ENCODE results near the gene SORCS2.

Gene SORCS2

GRCh38 chr4:7402526-7402925 is 210.2 kb downstream of the SORCS2 start:
- POLR2A ChIA-PET = no interaction called here
- TF ChIP-seq ELF4 (IDR thresholded peaks at IDR 0.05) (no peak), SP1 (IDR thresholded peaks at IDR 0.05) (no peak), FOXK2 (IDR thresholded peaks at IDR 0.05) (no peak), TARDBP (IDR thresholded peaks at IDR 0.05) (no peak), LEF1 (IDR thresholded peaks at IDR 0.05; ENCODE audit: borderline replicate concordance) (no peak), FOXA1 (IDR thresholded peaks at IDR 0.05) (no peak), ZNF384 (IDR thresholded peaks at IDR 0.05) (no peak), SUZ12 (IDR thresholded peaks at IDR 0.05) (no peak), L3MBTL2 (conservative IDR thresholded peaks at IDR 0.05) (no peak), CTBP1 (IDR thresholded peaks at IDR 0.05; ENCODE audit: borderline replicate concordance) (no peak), ARNT (IDR thresholded peaks at IDR 0.05) (no peak), HDGF (IDR thresholded peaks at IDR 0.05; ENCODE audit: borderline replicate concordance) (no peak), BHLHE40 (IDR thresholded peaks at IDR 0.05; ENCODE audit: borderline replicate concordance) (no peak), FOXM1 (IDR thresholded peaks at IDR 0.05; ENCODE audit: borderline replicate concordance) (no peak), PKNOX1 (IDR thresholded peaks at IDR 0.05) (no peak), NFRKB (IDR thresholded peaks at IDR 0.05) (no peak)
- DNase-seq (ENCODE audit: extremely low spot score) = no peak
- CTCF ChIA-PET = interaction anchor here (0.7 kb wide), 1 partner anchor 213 kb away, joined by 8 read pairs; no protein-coding TSS in a partner anchor

- no peak for DNase-seq (ENCODE audit: extremely low spot score)
- ChIA-PET CTCF (interaction anchor here (0.7 kb wide), 1 partner anchor 9 kb away, joined by 3 read pairs; no protein-coding TSS in a partner anchor), POLR2A (no interaction called here)
- TF ChIP-seq HDGF (IDR thresholded peaks at IDR 0.05; ENCODE audit: borderline replicate concordance) = no peak
- TF ChIP-seq ZNF384 (IDR thresholded peaks at IDR 0.05) = no peak
- no peak for TF ChIP-seq TARDBP (IDR thresholded peaks at IDR 0.05)
- TF ChIP-seq ELF4 (IDR thresholded peaks at IDR 0.05) = no peak
- TF ChIP-seq FOXM1 (IDR thresholded peaks at IDR 0.05; ENCODE audit: borderline replicate concordance) = no peak
- no peak for TF ChIP-seq BHLHE40 (IDR thresholded peaks at IDR 0.05; ENCODE audit: borderline replicate concordance)
Observed at GRCh38 chr4:7403001-7403400, 210.7 kb downstream of the SORCS2 start.

- ChIA-PET CTCF (no interaction called here), POLR2A (no interaction called here)
- no peak for TF ChIP-seq FOXA1 (IDR thresholded peaks at IDR 0.05)
- TF ChIP-seq LEF1 (IDR thresholded peaks at IDR 0.05; ENCODE audit: borderline replicate concordance) = no peak
- TF ChIP-seq HDGF (IDR thresholded peaks at IDR 0.05; ENCODE audit: borderline replicate concordance) = no peak
- no peak for TF ChIP-seq FOXM1 (IDR thresholded peaks at IDR 0.05; ENCODE audit: borderline replicate concordance)
- no peak for DNase-seq (ENCODE audit: extremely low spot score)
Observed at GRCh38 chr4:7408166-7408565, 215.8 kb downstream of the SORCS2 start.

GRCh38 chr4:7410446-7410845 is 218.1 kb downstream of the SORCS2 start:
- DNase-seq (ENCODE audit: extremely low spot score) = no peak
- no peak for TF ChIP-seq FOXA1 (IDR thresholded peaks at IDR 0.05)
- TF ChIP-seq SP1 (IDR thresholded peaks at IDR 0.05) = no peak
- no peak for TF ChIP-seq L3MBTL2 (conservative IDR thresholded peaks at IDR 0.05)
- no peak for TF ChIP-seq ELF4 (IDR thresholded peaks at IDR 0.05)
- no peak for TF ChIP-seq HDGF (IDR thresholded peaks at IDR 0.05; ENCODE audit: borderline replicate concordance)
- TF ChIP-seq TARDBP (IDR thresholded peaks at IDR 0.05) = no peak
- no peak for TF ChIP-seq CTBP1 (IDR thresholded peaks at IDR 0.05; ENCODE audit: borderline replicate concordance)
- TF ChIP-seq LEF1 (IDR thresholded peaks at IDR 0.05; ENCODE audit: borderline replicate concordance) = no peak
- no peak for TF ChIP-seq NFRKB (IDR thresholded peaks at IDR 0.05)
- TF ChIP-seq ARNT (IDR thresholded peaks at IDR 0.05) = no peak
- no peak for TF ChIP-seq PKNOX1 (IDR thresholded peaks at IDR 0.05)
- ChIA-PET POLR2A (no interaction called here), CTCF (no interaction called here)

- POLR2A ChIA-PET = no interaction called here
- DNase-seq (ENCODE audit: extremely low spot score) = no peak
- CTCF ChIA-PET = no interaction called here
- TF ChIP-seq SUZ12 (IDR thresholded peaks at IDR 0.05) (no peak), LEF1 (IDR thresholded peaks at IDR 0.05; ENCODE audit: borderline replicate concordance) (no peak), BHLHE40 (IDR thresholded peaks at IDR 0.05; ENCODE audit: borderline replicate concordance) (no peak), FOXA1 (IDR thresholded peaks at IDR 0.05) (no peak), NFRKB (IDR thresholded peaks at IDR 0.05) (no peak), FOXM1 (IDR thresholded peaks at IDR 0.05; ENCODE audit: borderline replicate concordance) (no peak), ELF4 (IDR thresholded peaks at IDR 0.05) (no peak), SP1 (IDR thresholded peaks at IDR 0.05) (no peak), PKNOX1 (IDR thresholded peaks at IDR 0.05) (no peak), ARNT (IDR thresholded peaks at IDR 0.05) (no peak), CTBP1 (IDR thresholded peaks at IDR 0.05; ENCODE audit: borderline replicate concordance) (no peak), ZNF384 (IDR thresholded peaks at IDR 0.05) (no peak), FOXK2 (IDR thresholded peaks at IDR 0.05) (no peak), L3MBTL2 (conservative IDR thresholded peaks at IDR 0.05) (no peak)
Observed at GRCh38 chr4:7411491-7411890, 219.2 kb downstream of the SORCS2 start.

- DNase-seq (ENCODE audit: extremely low spot score) = no peak
- TF ChIP-seq PKNOX1 (IDR thresholded peaks at IDR 0.05) = no peak
- TF ChIP-seq ZNF384 (IDR thresholded peaks at IDR 0.05) = no peak
- no peak for TF ChIP-seq SP1 (IDR thresholded peaks at IDR 0.05)
- TF ChIP-seq CTBP1 (IDR thresholded peaks at IDR 0.05; ENCODE audit: borderline replicate concordance) = no peak
- no peak for TF ChIP-seq BHLHE40 (IDR thresholded peaks at IDR 0.05; ENCODE audit: borderline replicate concordance)
- no peak for TF ChIP-seq SUZ12 (IDR thresholded peaks at IDR 0.05)
- TF ChIP-seq ELF4 (IDR thresholded peaks at IDR 0.05) = no peak
- TF ChIP-seq LEF1 (IDR thresholded peaks at IDR 0.05; ENCODE audit: borderline replicate concordance) = no peak
- TF ChIP-seq FOXM1 (IDR thresholded peaks at IDR 0.05; ENCODE audit: borderline replicate concordance) = no peak
- no peak for TF ChIP-seq HDGF (IDR thresholded peaks at IDR 0.05; ENCODE audit: borderline replicate concordance)
- no peak for TF ChIP-seq ARNT (IDR thresholded peaks at IDR 0.05)
- no peak for TF ChIP-seq L3MBTL2 (conservative IDR thresholded peaks at IDR 0.05)
- TF ChIP-seq TARDBP (IDR thresholded peaks at IDR 0.05) = no peak
- TF ChIP-seq FOXK2 (IDR thresholded peaks at IDR 0.05) = no peak
- no peak for TF ChIP-seq FOXA1 (IDR thresholded peaks at IDR 0.05)
- TF ChIP-seq NFRKB (IDR thresholded peaks at IDR 0.05) = no peak
- CTCF ChIA-PET = interaction anchor here (0.5 kb wide), 1 partner anchor 9 kb away, joined by 3 read pairs; no protein-coding TSS in a partner anchor
- POLR2A ChIA-PET = no interaction called here
Observed at GRCh38 chr4:7411896-7412553, 219.7 kb downstream of the SORCS2 start.
